HFF-Myc (cell line): ENCODE data around the gene LHPP.

ENCODE experiments used
- DNase-seq: peaks from one replicate; pipeline ENCODE4 v3.0.0-alpha.2; 2011; ENCODE audit warnings: low read depth; ENCODE audit errors: extremely low read depth
- H3K4me3 ChIP-seq: replicated peaks from 2 replicates; pipeline ENCODE4 v1.5.1; 2011; ENCODE audit warnings: low read depth, mild to moderate bottlenecking, control low read depth, low read length
- TF ChIP-seq, protein P1 (sequence below): IDR thresholded peaks from 2 replicates; pipeline ENCODE4 v1.5.1; 2012; ENCODE audit warnings: mild to moderate bottlenecking, low read depth, low read length, control low read depth; ENCODE audit errors: missing control alignments

The LHPP gene

DNA sequence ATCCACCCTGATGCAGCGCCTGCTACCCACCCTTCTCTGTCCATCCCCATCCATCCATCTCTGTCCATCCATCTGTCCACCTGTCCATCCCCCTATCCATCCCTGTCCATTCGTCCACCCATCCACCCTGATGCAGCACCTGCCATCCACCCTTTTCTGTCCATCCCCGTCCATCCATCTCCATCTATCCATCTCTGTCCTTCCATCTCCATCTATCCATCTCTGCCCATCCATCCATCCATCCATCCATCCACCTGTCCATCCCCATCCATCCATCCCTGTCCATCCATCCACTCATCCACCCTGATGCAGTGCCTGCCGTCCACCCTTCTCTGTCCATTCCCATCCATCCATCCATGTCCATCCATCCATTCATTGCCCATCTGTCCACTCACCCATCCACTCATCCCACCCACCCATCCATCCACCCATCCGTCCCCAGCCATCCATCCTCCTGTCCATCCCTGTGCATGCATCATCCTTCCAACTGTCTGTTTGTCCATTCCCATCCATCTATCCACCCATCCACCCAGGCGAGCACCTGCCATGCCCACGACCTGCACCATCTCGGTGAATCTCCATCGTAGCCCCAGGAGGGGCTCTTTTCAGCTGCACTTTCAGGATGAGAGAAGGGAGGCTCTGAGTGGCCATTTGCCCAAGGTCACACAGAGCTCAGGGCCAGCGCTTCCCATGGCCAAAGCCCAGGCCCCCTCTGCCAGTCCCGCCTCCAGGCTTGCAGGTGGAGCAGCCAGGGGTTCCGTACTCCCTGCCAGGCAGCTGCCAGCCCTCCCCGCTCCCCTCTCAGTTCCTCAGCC is 137.4 kb downstream of the LHPP start:
- DNase-seq = no peak
- no peak overlapping the region for H3K4me3 ChIP-seq
- TF ChIP-seq, protein P1, sequence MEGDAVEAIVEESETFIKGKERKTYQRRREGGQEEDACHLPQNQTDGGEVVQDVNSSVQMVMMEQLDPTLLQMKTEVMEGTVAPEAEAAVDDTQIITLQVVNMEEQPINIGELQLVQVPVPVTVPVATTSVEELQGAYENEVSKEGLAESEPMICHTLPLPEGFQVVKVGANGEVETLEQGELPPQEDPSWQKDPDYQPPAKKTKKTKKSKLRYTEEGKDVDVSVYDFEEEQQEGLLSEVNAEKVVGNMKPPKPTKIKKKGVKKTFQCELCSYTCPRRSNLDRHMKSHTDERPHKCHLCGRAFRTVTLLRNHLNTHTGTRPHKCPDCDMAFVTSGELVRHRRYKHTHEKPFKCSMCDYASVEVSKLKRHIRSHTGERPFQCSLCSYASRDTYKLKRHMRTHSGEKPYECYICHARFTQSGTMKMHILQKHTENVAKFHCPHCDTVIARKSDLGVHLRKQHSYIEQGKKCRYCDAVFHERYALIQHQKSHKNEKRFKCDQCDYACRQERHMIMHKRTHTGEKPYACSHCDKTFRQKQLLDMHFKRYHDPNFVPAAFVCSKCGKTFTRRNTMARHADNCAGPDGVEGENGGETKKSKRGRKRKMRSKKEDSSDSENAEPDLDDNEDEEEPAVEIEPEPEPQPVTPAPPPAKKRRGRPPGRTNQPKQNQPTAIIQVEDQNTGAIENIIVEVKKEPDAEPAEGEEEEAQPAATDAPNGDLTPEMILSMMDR = no peak

DNA sequence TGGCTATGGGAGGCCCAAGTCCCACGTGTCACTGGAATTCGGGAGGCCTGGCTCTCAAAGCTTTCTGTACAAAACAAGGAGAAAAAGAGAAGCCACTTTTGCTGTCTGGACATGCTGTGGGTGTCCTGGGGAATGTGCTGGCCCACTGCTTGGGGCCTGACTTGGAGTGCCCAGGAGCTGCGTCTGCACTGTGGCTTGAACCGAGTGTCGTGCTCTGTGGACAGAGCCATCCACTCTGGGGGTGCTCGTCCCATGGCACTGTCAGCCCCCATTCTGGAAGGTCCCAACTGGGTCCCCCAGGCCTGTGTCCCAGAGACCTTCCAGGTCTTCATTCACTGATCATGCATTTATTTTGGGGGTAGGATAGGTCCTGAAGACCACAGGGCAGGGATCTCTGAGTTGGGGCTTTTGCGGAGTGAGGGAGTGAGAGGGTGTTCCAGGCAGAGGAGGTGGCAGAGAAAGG is 138.0 kb downstream of the LHPP start:
- no peak for DNase-seq
- no peak overlapping the region for H3K4me3 ChIP-seq
- TF ChIP-seq, protein P1 = no peak

DNA sequence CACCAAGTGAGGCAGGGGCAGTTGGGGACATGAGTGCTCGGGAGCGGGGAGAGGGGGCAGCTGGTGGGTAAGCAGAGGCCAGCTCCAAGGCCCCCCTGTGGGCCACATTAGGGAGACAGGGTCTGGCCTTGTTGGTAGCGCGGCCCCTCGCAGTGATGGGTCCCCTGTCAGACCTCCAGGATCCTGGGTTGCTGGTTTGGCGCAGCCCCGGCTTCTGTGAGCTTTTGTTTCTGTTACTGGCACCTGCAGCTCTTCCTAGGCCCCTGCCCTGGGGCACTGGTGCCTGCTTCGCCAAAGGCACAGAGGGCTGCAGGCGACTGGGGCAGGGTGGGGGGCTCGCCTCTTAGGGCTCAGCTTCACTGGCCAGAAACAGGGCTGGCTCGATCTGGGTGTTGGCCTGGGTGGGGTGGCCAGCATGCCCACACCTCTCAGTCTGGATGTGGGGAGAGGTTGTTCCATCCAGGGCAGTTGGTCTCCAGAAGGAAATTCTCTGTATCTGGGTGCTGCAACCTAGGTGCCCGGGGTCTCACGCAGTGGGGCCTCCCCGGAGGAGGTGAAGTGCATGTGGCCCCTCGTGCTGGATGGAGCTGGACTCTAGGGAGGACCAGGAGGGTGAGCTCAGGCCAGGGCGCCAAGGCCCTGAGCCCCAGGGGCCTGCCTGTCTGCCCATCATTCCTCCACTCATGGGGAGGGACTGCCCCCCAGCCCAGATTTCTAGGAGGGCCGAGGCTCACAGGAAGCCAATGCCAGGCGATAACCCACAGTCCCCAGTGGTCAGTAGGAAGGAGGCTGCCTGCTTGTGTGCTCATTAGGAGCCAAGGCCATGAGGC is 138.6 kb downstream of the LHPP start:
- DNase-seq = no peak
- H3K4me3 ChIP-seq = no peak overlapping the region
- TF ChIP-seq, protein P1 = no peak

DNA sequence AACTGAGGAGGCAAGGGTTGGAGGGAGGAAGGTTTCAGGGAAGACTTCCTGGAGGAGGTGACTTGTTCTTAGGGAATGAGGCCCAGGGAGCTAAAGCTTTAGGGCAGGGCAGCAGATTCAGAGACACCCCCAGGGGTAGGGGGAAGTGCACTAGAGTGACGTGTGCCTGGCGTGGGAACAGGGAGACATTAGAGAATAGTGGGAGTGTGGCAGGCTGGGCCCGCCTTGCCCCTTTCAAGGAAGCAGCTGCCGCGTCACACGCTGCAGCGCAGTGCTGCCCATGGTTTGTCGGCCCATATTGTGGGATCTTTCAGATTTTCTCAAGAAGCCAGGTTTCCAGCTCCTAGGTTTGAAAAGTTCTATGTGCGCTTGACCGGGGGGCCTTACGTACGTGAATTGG is 139.4 kb downstream of the LHPP start:
- TF ChIP-seq, protein P1 = no peak
- no peak for DNase-seq
- no peak overlapping the region for H3K4me3 ChIP-seq

DNA sequence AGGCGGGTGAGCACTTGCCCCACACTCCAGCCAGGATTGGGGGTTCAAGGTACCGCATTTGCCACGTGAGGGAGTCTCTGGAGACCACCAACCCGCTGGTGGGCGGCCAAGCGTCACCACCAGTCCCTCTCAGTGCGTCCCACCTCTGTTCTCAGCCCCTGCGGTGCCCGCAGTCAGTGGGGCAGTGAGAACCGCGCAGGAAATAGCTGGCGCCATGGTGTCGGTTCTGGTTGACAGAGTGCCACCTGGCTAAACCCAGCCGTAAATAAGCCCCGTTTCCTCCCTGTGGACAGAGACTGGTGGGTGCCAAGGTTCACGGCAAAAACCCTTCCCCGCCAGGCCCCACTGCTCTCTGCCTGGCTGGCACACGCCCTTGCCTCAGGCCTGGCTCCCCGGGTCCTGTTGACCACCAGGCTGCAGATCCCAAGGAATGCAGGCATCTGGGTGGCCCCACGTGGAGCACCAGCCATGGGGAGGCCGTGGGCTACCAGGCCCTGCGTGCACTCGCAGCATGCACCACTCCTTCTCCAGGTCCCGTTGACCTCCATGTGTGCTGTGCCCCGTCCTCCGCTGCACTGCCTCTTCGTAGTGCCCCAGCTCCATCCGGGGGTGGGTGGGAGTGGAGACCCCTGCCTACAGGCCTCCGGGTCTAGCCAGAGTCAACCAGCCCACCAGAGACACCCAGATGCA is 140.0 kb downstream of the LHPP start:
- TF ChIP-seq, protein P1 = no peak
- no peak overlapping the region for H3K4me3 ChIP-seq
- DNase-seq = no peak

DNA sequence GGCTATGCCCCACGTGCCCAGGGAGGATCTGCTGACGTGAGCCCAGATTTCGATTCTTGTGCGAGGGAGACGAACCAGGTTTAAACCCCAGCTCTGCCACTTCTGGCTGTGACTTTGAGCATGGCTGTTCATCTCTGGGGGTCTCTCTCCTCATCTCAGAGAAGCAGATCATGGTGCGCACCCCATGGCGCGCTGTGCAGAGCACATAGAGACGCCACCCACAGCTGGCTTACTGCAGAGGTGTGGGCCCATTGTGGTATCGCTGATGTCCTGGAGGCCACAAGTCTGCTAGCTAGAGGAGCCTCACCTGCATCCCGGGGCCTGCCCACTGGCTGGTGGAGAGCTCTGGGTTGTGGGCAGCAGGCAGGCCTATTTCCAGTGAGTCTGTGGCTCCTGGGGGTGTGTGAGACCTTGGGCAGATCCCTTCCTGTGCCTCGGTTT is 140.5 kb downstream of the LHPP start:
- TF ChIP-seq, protein P1 = no peak
- no peak for DNase-seq
- no peak overlapping the region for H3K4me3 ChIP-seq
